Fibroblast of gingiva (primary cell): ENCODE measurements around the gene SFXN5.
A peak's percentile ranks its signal among the peaks of the same experiment; 100 is the strongest.
"Not testable (repeated sequence)": the region's sequence is repeated elsewhere in the genome, so short reads cannot be mapped to it uniquely, and the experiment has no call there.

Experiments
- DNase-seq: peaks from one replicate; pipeline ENCODE4 v3.0.0-alpha.2; 2011; ENCODE audit warnings: low read depth

The SFXN5 gene

GRCh38 chr2:73078457-73079411 is 7.2 kb upstream of the SFXN5 start:
- DNase-seq = no peak

GRCh38 chr2:73077424-73077795 is 5.9 kb upstream of the SFXN5 start:
- DNase-seq = no peak

- DNase-seq = no peak
These were observed 5.3 kb upstream of the SFXN5 start for GRCh38 chr2:73076701-73077423.

GRCh38 chr2:73075477-73076373 is 4.2 kb upstream of the SFXN5 start:
- DNase-seq = no peak

GRCh38 chr2:73074110-73075069 is 2.9 kb upstream of the SFXN5 start:
- DNase-seq = no peak

GRCh38 chr2:73072416-73072815 is 904 bp upstream of the SFXN5 start:
- no peak for DNase-seq

- DNase-seq = no peak
These were observed 550 bp upstream of the SFXN5 start for GRCh38 chr2:73072129-73072395.

GRCh38 chr2:73070643-73071359 is 711 bp downstream of the SFXN5 start:
- peak; percentile 16 for DNase-seq

- DNase-seq = no peak
These were observed 1.5 kb downstream of the SFXN5 start for GRCh38 chr2:73069855-73070642.

- no peak for DNase-seq
These were observed 2.3 kb downstream of the SFXN5 start for GRCh38 chr2:73069041-73069854.

GRCh38 chr2:73068147-73068546 is 3.4 kb downstream of the SFXN5 start:
- no peak for DNase-seq

GRCh38 chr2:73067043-73067442 is 4.5 kb downstream of the SFXN5 start:
- no peak for DNase-seq

GRCh38 chr2:73065070-73065469 is 6.4 kb downstream of the SFXN5 start:
- not testable (repeated sequence) for DNase-seq

GRCh38 chr2:73063909-73064875 is 7.3 kb downstream of the SFXN5 start:
- peak; percentile 55 for DNase-seq

GRCh38 chr2:73063472-73063871 is 8.0 kb downstream of the SFXN5 start:
- DNase-seq = no peak

GRCh38 chr2:73059106-73059505 is 12.4 kb downstream of the SFXN5 start:
- no peak for DNase-seq

- DNase-seq = no peak
These were observed 16.5 kb downstream of the SFXN5 start for GRCh38 chr2:73054980-73055379.
